ENCODE data around the gene ISM1.

Gene ISM1

GRCh38 chr20:13313201-13313600 is 92.1 kb downstream of the ISM1 start:
- no peak for DNase-seq (ENCODE audit: low read depth in 2 of 2)

- DNase-seq (ENCODE audit: low read depth in 2 of 2) = no peak
Observed at GRCh38 chr20:13317439-13317838, 96.4 kb downstream of the ISM1 start.

DNA sequence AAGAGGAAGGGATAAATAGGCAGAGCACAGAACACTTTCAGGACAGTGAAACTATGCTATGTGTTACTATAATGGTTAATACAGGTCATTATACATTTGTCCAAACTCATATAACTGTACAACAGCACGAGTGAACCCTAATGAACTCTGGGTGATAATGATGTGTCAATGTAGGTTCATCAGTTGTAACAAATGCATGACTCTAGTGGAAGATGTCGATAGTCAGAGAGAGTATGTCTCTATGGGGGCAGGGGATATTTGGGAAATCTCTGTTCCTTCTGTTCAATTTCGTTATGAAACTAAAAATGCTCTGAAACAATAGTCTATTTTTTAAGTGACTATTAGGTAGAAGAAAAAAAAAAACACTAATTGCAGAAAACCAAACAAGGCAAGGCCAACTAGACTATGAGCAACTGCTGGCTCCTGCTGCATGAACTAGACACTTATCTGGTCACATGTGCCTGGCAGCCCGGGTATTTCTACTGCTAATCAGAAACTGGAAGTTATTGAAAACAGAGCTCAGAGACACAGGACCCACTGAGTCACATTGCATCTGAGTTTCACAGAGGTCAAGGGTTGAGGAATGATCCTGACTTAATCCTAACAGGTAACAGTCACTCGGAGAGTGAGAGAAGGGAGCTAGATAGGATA is 97.9 kb downstream of the ISM1 start:
- no peak for DNase-seq (ENCODE audit: low read depth in 2 of 2)

DNA sequence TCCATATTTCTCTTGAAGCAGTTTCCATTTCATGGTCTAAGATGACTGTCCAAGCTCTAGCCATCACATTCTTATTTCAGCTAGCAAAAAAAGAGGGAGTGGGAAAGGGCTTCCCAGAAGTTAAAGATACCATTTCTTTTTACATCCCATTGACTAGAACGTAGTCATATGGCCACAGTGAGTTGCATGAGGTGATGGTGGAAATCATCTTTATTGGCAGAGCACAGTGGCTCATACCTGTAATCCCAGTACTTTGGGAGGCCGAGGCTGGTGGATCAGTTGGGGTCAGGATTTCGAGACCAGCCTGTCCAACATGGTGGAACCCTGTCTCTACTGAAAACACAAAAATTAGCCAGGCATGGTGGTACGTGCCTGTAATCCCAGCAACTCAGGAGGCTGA is 99.6 kb downstream of the ISM1 start:
- no peak for DNase-seq (ENCODE audit: low read depth in 2 of 2)

GRCh38 chr20:13321416-13321815 is 100.3 kb downstream of the ISM1 start:
- DNase-seq (ENCODE audit: low read depth in 2 of 2) = no peak

- no peak for DNase-seq (ENCODE audit: low read depth in 2 of 2)
Observed at GRCh38 chr20:13322198-13322597, 101.1 kb downstream of the ISM1 start.

- DNase-seq (ENCODE audit: low read depth in 2 of 2) = no peak
Observed at GRCh38 chr20:13322621-13323020, 101.5 kb downstream of the ISM1 start.

DNA sequence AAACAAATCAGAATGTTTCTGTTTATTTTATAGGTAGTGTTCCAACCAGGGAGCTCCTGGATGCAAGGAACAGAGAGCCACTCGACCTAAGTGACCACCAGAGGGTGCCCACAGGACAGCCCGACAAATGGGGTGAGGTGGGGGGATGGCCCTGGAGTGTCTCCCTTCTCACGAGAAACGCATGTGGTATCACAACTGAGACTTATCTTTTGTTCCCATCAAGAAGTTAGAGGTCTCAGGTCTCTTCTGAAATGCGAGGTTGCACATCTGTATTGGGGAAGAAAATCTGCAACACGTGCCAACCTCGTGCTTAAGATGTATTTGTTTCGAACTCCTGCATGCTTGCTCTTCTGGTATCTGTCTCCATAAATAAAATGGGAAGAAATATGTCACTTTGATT is 104.0 kb downstream of the ISM1 start:
- no peak for DNase-seq (ENCODE audit: low read depth in 2 of 2)

DNA sequence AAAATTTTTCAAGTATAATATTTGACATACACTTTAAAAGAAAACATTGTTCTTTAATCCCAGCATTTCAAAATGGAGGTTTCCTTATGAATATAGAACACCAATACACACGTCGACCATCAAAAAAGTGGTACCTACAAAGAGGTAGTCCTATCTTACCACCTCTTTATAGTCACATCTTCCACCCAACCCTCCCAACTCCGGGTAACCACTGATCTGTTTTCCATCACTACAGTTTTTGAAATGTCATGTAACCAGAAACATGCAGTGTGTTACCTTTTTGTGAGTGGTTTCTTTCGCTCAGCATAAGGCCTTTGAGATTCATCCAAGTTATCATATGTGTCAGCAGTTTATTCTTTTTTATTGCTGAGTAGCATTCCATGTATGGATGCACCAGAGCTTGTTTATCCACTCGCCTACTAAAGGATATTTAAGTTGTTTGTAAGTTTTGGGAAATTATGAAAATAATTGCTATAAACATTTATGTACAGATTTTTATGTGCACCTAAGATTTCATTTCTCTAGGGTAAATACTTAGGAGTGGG is 104.8 kb downstream of the ISM1 start:
- no peak for DNase-seq (ENCODE audit: low read depth in 2 of 2)

- DNase-seq (ENCODE audit: low read depth in 2 of 2) = no peak
Observed at GRCh38 chr20:13331536-13331935, 110.5 kb downstream of the ISM1 start.

GRCh38 chr20:13333036-13333435 is 112.0 kb downstream of the ISM1 start:
- no peak for DNase-seq (ENCODE audit: low read depth in 2 of 2)

- DNase-seq (ENCODE audit: low read depth in 2 of 2) = no peak
Observed at GRCh38 chr20:13333793-13334192, 112.7 kb downstream of the ISM1 start.

- no peak for DNase-seq (ENCODE audit: low read depth in 2 of 2)
Observed at GRCh38 chr20:13336308-13337089, 115.4 kb downstream of the ISM1 start.

DNA sequence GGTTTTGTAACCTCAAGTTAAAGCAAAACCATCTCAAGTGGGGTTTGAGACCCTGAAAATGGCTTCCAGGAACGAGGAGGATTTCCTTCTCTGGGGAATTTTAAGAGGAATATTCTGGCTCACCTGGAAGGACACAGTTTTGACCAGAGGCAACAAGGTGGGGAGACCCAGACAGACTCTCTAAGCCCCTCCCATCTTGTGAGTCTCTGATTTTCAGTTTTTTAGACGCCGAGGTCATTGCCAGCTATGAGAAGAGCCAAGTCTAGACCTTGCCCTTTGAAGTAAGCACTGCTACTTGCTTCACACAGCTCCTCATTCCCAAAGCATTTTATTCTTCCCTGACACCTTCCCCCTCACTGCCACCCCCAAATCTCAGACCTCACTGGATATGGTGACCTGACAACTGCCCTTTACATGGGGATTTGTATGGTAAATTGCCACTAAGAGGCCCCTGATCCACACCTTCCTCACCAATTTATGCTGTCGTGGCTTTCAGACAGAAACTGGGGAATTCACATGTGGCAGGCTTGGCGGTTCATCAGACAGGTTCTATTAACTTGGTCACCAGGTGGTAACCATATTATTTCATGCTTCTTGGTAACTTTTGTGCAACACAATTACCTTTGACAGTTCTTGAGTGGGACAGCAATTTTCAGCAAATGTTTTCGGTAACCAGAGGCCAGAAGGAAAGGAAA is 116.2 kb downstream of the ISM1 start:
- no peak for DNase-seq (ENCODE audit: low read depth in 2 of 2)

DNA sequence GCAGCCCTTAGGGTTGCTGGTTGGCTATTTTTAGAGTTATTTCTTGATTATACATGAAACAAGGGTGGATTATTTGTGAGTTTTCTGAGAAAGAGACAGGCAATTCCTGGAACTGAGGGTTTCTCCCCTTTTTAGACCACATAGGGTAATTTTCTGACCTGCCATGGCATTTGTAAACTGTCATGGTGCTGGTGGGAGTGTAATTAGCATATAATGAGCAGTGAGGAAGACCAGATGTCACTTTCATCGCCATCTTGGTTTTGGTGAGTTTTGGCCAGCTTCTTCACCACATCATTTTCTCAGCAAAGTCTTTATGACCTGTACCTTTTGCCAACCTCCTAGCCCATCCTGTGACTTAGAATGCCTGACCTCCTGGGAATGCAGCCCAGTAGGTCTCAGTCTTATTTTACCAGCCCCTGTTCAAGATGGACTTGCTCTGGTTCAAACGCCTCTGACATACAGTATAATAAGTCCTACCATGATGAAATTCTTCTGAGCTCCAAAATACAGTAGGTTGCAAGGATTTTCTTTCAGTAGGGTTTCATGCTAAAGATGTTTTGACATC is 117.1 kb downstream of the ISM1 start:
- no peak for DNase-seq (ENCODE audit: low read depth in 2 of 2)

DNA sequence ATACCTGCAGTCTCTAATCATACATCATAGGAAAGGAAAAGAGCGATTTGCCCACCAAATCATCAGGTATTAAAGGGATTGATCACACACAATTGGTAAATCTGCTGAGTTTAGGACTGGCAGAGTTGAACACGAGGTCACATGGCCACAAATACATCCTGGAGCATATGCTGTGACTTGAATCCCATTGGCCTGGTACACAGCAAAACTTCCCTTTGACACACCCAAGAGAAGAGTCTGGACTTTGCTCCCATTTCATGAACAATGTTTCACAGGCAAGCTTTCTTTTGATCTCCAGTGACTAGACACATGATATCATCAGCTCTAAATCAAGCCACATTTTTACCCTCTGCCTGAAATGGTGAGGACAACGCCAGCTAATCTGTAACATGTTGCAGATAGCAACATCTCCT is 117.9 kb downstream of the ISM1 start:
- no peak for DNase-seq (ENCODE audit: low read depth in 2 of 2)

- DNase-seq (ENCODE audit: low read depth in 2 of 2) = no peak
Observed at GRCh38 chr20:13340088-13340487, 119.0 kb downstream of the ISM1 start.

DNA sequence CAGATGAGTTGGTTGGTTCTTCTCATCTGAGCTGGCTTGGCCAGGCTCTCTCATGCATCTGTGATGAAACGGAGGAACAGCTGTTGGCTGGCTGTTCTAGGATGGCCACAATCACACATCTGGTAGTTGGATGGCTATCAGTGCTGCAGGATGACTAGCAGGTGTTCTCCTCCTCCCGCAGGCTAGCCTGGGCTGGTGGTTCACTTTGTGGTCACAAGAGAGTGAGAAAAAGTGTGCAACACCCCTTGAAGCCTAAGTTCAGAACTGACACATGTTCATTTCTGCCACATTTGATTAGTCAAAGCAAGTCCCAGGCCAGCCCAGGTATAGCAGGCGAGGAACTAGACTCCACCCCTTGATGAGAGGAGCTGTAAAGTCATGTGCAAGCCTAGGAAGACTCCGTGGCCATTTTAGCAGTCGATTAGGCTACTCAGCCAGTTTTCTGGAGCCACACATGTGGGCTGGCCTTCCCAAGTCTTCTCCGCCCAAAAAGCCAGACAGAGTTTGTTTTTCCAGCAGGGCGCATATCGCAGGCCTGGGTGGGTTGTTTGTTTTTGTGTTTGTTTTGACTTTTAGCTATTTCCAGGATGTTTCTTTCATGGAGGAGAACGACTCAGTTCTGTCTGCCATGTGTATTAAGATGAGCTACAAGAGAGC is 120.8 kb downstream of the ISM1 start:
- DNase-seq (ENCODE audit: low read depth in 2 of 2) = no peak

DNA sequence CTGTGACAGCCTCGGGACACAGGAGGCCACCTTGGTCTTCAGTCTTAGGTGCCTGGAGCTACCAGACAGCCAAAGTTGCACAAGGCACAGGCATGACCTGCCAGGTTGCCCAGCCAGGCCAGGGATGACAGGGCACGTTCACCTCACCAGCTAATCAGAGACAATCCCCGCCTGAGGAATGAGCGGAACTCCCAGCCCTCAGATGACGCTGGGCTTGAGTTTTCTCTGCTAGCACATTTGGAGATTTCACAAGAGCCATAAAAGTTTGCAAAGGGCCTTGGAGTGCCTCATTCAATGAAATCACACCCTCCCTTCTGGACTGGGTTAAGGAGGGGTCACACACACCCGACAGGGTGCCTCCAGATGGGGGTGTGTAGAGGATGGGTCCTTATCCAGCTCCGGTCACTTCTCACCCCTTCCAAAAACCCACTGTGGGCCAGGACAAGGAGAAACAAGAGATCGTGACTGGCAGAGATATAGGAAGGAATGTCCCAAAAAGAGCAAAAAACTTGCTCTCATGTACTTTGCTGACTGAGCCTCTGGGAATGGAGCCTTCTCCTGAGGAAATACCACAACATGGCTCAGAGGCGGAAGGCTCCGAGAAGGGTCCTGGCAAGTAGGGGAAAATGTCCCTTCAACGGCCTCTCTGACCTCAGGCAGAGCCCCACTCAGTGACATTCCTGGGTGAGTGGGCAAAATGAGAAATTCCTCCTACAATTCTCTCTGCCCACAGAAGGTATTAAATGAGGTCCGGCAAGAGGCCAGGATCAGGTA is 121.6 kb downstream of the ISM1 start:
- DNase-seq (ENCODE audit: low read depth in 2 of 2) = no peak

- no peak for DNase-seq (ENCODE audit: low read depth in 2 of 2)
Observed at GRCh38 chr20:13344671-13345070, 123.6 kb downstream of the ISM1 start.
